MCF 10A (cell line): Measurements from ENCODE around the gene REPIN1. TPM values are rescaled to one million over a fixed set of nuclear protein-coding genes. Genes with fewer than 3 reads are reported as not detected.

Source experiments
- BruUV-seq: library from RNA; stranded (reverse); fragments of 400-500 nt; replicated peaks from 2 replicates; lab custom pipeline; 2021; lab: Mats Ljungman, UMichigan
- CTCF ChIA-PET: fragments of 300-600 bp; sonication (Branson Sonifier 250); formaldehyde crosslinking; extraction: SDS; loops from one replicate; lab custom pipeline; 2021; ENCODE audit warnings: antibody characterized with exemption, inconsistent platforms; lab: Yijun Ruan, JAX
- POLR2A ChIA-PET: fragments of 300-600, 350-650 bp; sonication (Branson Sonifier 250); formaldehyde crosslinking; extraction: SDS; loops from one replicate; lab custom pipeline; 2020; ENCODE audit warnings: antibody characterized with exemption, inconsistent platforms; lab: Yijun Ruan, JAX
- DNase-seq: peaks from one replicate; pipeline ENCODE4 v3.0.0-alpha.2; 2018; ENCODE audit not compliant: unreplicated experiment
- H3K27ac Mint-ChIP-seq: one replicate; pipeline ENCODE4 v1.8.0; 2022; ENCODE audit warnings: mild to moderate bottlenecking, low read depth, mixed read lengths; ENCODE audit not compliant: unreplicated experiment
- H3K27me3 Mint-ChIP-seq: one replicate; pipeline ENCODE4 v1.8.0; 2022; ENCODE audit warnings: mixed read lengths; ENCODE audit not compliant: insufficient read depth, unreplicated experiment
- H3K36me3 Mint-ChIP-seq: one replicate; pipeline ENCODE4 v1.8.0; 2022; ENCODE audit warnings: mild to moderate bottlenecking, moderate library complexity, mixed read lengths; ENCODE audit not compliant: insufficient read depth, unreplicated experiment
- H3K4me1 Mint-ChIP-seq: one replicate; pipeline ENCODE4 v1.8.0; 2022; ENCODE audit warnings: mixed read lengths; ENCODE audit not compliant: insufficient read depth, unreplicated experiment
- H3K4me3 Mint-ChIP-seq: one replicate; pipeline ENCODE4 v1.8.0; 2022; ENCODE audit warnings: mild to moderate bottlenecking, moderate library complexity, mixed read lengths; ENCODE audit not compliant: unreplicated experiment
- H3K9me3 Mint-ChIP-seq: one replicate; pipeline ENCODE4 v1.8.0; 2022; ENCODE audit warnings: mixed read lengths; ENCODE audit not compliant: unreplicated experiment
- CTCF ChIP-seq: fragments of 200-600 bp; IDR thresholded peaks from one replicate; pipeline ENCODE4 v1.8.0; 2022; ENCODE audit warnings: antibody characterized with exemption, mild to moderate bottlenecking; ENCODE audit not compliant: unreplicated experiment
- intact Hi-C: fragments of 100-400 bp; cut with micrococcal nuclease; formaldehyde crosslinking; loops from 2 replicates; pipeline ENCODE4 v1.14.1; 2022
- total RNA-seq: library from RNA; stranded (reverse); gene quantifications from 2 replicates; pipeline ENCODE4 v1.2.3, GENCODE V29; 2022

Gene REPIN1
- total RNA-seq, 1 experiment from 2014 or later = 80.8 TPM

DNA sequence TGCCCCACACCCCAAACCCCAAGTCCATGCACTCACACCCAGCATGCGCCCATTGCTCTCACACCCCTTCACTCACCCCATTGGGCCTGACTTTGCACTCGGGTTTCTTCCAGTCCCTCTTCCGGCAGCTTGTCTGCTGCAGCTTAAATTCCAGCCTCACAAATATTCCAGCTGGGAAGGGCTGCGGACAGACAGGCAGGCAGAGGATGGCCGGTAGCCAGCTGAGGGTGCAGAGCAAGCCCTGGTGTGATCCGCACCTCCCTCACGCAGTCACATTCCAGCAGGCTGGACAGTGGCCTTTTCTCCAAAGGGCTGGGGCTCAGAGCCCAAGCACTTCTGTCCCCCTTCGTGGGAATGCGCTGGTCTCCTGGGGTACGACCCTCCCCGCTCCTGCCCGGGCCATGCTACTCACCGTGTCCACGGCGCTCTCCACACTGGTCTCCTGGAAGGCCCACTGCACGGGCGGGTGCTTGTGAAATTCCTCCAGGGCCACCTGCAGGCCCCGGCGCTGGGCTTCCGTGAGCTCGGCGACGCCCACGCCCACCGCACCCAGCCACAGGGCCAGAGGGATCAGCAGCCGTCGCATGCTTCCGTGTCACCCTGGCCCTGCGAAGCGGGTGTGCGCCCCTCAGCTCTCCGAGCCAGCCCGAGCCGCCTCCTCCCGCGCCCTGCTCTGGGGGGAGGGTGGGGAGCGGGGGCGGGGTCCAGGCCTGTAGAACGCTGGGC lies 28.4 kb upstream of the REPIN1 start:
- no peak for TF ChIP-seq CTCF
- no peak for DNase-seq
- Mint-ChIP-seq H3K4me1 (no peaks in the 10 kb centered on the region), H3K36me3 (peaks cover 5% of the 10 kb centered on the region), H3K9me3 (peaks cover 6% of the 10 kb centered on the region), H3K27me3 (no peaks in the 10 kb centered on the region), H3K4me3 (no peak overlapping the region), H3K27ac (no peak overlapping the region)
- no TSS peak for BruUV-seq
- CTCF ChIA-PET = interaction anchor here (0.6 to 1.0 kb wide), 2 partner anchors 14 to 16 kb away, joined by 3 to 7 read pairs; no protein-coding TSS in a partner anchor
- intact Hi-C loops = no loop called here
- POLR2A ChIA-PET = no interaction called here

DNA sequence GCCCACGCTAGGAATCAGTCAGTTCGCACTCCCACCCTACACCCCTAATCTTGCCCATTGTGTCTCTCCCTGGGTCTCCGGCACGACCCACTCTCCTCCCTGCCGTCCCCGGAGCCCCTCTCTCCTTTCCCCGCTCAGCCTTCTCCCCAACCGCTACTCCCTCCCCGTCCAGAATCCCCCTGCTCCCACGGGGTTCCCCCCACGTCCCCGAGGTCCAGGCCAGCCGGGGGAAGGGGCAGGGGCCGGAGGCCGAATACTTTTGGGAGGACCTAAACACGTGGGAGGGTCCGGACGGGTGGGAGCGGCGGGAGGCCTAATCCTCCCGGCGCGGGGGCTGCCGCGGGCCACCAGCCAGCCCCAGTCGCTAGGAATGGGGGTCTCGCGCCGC lies 27.8 kb upstream of the REPIN1 start:
- Mint-ChIP-seq H3K9me3 (peaks cover 6% of the 10 kb centered on the region), H3K27ac (no peak overlapping the region), H3K4me1 (no peaks in the 10 kb centered on the region), H3K4me3 (no peak overlapping the region), H3K36me3 (peaks cover 5% of the 10 kb centered on the region), H3K27me3 (peaks cover 3% of the 10 kb centered on the region)
- BruUV-seq = no TSS peak
- CTCF ChIA-PET = no interaction called here
- DNase-seq = no peak
- intact Hi-C loops = no loop called here
- POLR2A ChIA-PET = no interaction called here
- TF ChIP-seq CTCF = no peak

DNA sequence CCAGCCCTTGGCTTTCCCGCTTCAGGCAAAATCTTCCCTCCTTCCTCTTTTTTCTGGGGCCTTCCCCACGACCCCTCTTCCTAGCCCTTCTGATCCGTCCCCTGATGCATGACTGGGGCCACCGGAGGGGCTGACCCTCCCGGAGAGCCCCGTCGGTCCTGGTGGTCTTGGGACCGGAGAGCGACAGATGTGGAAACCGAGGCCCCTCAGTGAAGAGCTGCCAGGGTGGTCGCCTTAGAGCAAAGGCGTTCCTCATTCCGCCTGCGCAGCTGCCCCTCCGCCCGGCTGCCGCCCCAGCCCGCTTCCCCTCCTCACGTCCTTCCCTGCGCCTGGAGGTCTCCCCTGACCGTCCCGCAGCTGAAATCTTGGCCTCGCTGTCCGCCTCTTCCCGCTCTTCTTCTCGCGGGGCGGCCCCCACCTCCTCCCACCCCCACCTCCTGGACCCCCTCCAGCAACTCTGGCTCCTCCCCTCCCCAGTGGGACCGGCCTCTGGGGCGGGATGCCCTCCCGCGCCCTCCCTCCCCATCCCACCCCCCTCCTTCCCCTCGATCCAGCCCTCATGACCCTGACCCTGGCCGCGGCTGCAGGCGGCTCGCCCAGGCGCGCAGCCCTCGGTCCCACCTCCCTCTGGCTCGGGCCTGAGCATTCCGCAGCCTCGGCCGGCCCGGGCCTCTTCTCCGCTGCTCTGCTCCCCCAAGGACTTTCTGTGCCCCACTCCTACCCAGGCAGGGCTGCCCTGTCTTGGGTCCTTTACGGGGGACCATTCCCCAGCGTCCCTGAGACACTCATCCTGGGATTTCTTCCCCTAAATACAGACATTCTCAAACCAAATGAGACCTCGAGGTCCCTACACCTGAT lies 27.1 kb upstream of the REPIN1 start, which contains the start of gene RARRES2:
RARRES2 (minus strand) TSS at position 367 of the 858 bp plus-strand sequence. CDS start 1,020 bp downstream, outside the sequence.
- BruUV-seq = no TSS peak
- Mint-ChIP-seq H3K27me3 (peaks cover 10% of the 10 kb centered on the region), H3K27ac (no peak within 1 kb of the TSS), H3K36me3 (peaks cover 5% of the 10 kb centered on the region), H3K9me3 (peaks cover 11% of the 10 kb centered on the region), H3K4me3 (no peak within 1 kb of the TSS), H3K4me1 (no peaks in the 10 kb centered on the region)
- ChIA-PET POLR2A (no interaction called here), CTCF (no interaction called here)
- intact Hi-C loops = no loop called here
- no peak for DNase-seq
- no peak for TF ChIP-seq CTCF

GRCh38 chr7:150342121-150342408 lies 26.6 kb upstream of the REPIN1 start:
- Mint-ChIP-seq H3K27me3 (peaks cover 15% of the 10 kb centered on the region), H3K4me1 (no peaks in the 10 kb centered on the region), H3K36me3 (peaks cover 5% of the 10 kb centered on the region), H3K27ac (no peak overlapping the region), H3K9me3 (peaks cover 12% of the 10 kb centered on the region), H3K4me3 (no peak overlapping the region)
- BruUV-seq = no TSS peak
- DNase-seq = no peak
- ChIA-PET CTCF (no interaction called here), POLR2A (no interaction called here)
- intact Hi-C loops = no loop called here
- TF ChIP-seq CTCF = no peak
